ENCODE measurements around the gene SOX15.

GRCh38 chr17:7548585-7549400, 41.1 kb downstream of the SOX15 start, which contains the start of gene TNFSF12:
- no peak for TF ChIP-seq EZH2phosphoT487 (IDR thresholded peaks at IDR 0.05; ENCODE audit: insufficient read depth, low read depth)
- TF ChIP-seq EZH2 (IDR thresholded peaks at IDR 0.05; ENCODE audit: insufficient read depth, poor library complexity, severe bottlenecking), result no peak
